ENCODE measurements around the gene INPP5E.

The INPP5E gene

DNA sequence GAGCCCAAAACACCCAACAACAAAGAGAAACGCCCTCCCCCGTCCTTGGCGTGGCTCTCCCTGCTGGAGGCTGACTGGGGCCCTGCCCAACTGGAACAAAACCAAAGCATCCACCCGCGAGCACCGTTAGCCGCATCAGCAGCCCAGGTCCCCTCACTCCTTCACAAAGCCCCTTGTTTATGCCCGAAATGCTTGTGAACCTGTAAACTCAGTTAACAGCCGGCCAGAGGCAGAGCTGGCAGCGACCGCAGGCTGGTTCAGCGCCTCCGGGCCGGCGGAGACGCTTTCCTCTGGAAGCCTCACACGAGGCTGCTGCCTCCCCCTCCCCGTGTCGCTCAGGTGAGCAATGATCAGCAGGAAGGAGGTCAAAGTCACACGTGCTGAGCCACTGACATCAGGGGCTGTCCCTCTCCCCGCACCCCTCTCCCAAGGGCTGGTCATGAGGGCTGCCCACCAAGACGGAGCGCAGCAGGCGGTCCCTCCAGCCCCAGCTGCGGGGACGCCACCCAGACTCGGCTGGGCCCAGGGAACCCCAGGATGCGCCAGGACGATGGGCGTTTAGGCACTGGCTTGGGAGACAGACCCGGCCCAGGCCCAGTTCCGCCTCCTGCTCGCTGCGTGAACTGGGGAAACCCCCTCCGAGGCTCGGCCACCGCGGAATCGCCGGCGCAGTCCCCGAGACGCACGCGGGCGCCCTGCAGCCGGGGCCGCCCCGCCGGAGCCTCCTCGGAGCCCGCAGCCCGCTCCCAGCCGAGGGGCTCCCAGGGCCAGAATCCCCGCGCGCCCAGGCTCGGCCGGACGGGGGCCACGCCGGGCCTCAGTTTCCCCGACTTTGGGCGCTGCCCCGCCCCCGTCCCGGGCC lies 40.2 kb downstream of the INPP5E start:
- H3K36me3 ChIP-seq (ENCODE audit: control insufficient read depth in 2 of 2, insufficient read depth in 1 of 2, low read length in 2 of 2), result peaks cover 10 to 72% of the 10 kb centered on the region in 2 experiments
- CTCF ChIA-PET, result interaction anchor here (0.5 to 3.3 kb wide), 8 partner anchors 11 to 265 kb away, joined by 3 to 13 read pairs (median 4); no protein-coding TSS in a partner anchor
- H3K4me1 ChIP-seq (ENCODE audit: control insufficient read depth, insufficient read depth, low read length), result no peaks in the 10 kb centered on the region
- H3K4me3 ChIP-seq (ENCODE audit: low read depth, low read length), result peak overlapping the region; percentile 91
- H3K9me3 ChIP-seq (ENCODE audit: control insufficient read depth, insufficient read depth, low read depth, low read length), result no peaks in the 10 kb centered on the region
- H3K27ac ChIP-seq (ENCODE audit: extremely low read depth, low read depth, low read length), result peak overlapping the region; percentile 53; the same call in 1 of the 2 replicates
- POLR2A ChIA-PET, result interaction anchor here (0.6 to 2.1 kb wide), 3 partner anchors 36 to 78 kb away, joined by 7 to 11 read pairs (median 9); partner anchors contain the start of gene DNLZ
- TF ChIP-seq ATF2 (tag by site-specific recombination; IDR thresholded peaks at IDR 0.05; ENCODE audit: low read depth) (no peak), ZNF10 (tag by site-specific recombination; IDR thresholded peaks at IDR 0.05) (no peak), TSHZ1 (tag by site-specific recombination; IDR thresholded peaks at IDR 0.05; ENCODE audit: borderline replicate concordance) (no peak), RBAK (tag by site-specific recombination; IDR thresholded peaks at IDR 0.05) (no peak), YY2 (tag by site-specific recombination; IDR thresholded peaks at IDR 0.05) (no peak), PATZ1 (tag by site-specific recombination; IDR thresholded peaks at IDR 0.05) (peak; percentile 45), ZBTB7A (tag by site-specific recombination; IDR thresholded peaks at IDR 0.05; ENCODE audit: low read depth) (peak; percentile 43; the same call in 1 of the 2 replicates), KLF7 (tag by site-specific recombination; IDR thresholded peaks at IDR 0.05; ENCODE audit: borderline replicate concordance) (no peak), ZSCAN4 (tag by site-specific recombination; IDR thresholded peaks at IDR 0.05) (no peak), ZNF677 (tag by site-specific recombination; IDR thresholded peaks at IDR 0.05) (peak; percentile 57; the same call in 1 of the 2 replicates), ZNF239 (tag by site-specific recombination; IDR thresholded peaks at IDR 0.05) (no peak), ZBTB49 (tag by site-specific recombination; IDR thresholded peaks at IDR 0.05; ENCODE audit: low read depth) (no peak), ZNF18 (tag by site-specific recombination; IDR thresholded peaks at IDR 0.05) (no peak), ZNF24 (tag by site-specific recombination; IDR thresholded peaks at IDR 0.05) (no peak), ZSCAN5A (tag by site-specific recombination; IDR thresholded peaks at IDR 0.05) (0 out of 2 replicates have a peak, but pooled peaks have one; percentile 7), ZNF423 (tag by site-specific recombination; IDR thresholded peaks at IDR 0.05) (peak; percentile 69; the same call in 1 of the 2 replicates), ZNF157 (tag by site-specific recombination; IDR thresholded peaks at IDR 0.05) (no peak), ZNF266 (tag by site-specific recombination; IDR thresholded peaks at IDR 0.05; ENCODE audit: low read depth) (no peak)
- TF ChIP-seq, protein P1, sequence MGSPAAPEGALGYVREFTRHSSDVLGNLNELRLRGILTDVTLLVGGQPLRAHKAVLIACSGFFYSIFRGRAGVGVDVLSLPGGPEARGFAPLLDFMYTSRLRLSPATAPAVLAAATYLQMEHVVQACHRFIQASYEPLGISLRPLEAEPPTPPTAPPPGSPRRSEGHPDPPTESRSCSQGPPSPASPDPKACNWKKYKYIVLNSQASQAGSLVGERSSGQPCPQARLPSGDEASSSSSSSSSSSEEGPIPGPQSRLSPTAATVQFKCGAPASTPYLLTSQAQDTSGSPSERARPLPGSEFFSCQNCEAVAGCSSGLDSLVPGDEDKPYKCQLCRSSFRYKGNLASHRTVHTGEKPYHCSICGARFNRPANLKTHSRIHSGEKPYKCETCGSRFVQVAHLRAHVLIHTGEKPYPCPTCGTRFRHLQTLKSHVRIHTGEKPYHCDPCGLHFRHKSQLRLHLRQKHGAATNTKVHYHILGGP (tag by site-specific recombination; IDR thresholded peaks at IDR 0.05), result no peak

Data from HEK293 (cell line).